Activated T-helper 1 cell treated with anti-CD3 and anti-CD28 coated beads, Interleukin-12 subunit alpha, Interleukin-12 subunit beta, Interleukin-2, Interleukin-4 antibody, amounts not matched to agents 30 ng/mL and 10 ng/mL and 1 ng/mL, durations not matched to agents 14 hours and 24 hours and 36 hours (primary cell): Measurements from ENCODE around the gene TK1. TPM values are rescaled to one million over a fixed set of nuclear protein-coding genes. Genes with fewer than 3 reads are reported as not detected.

ENCODE experiments used
- DNase-seq: peaks from one replicate; pipeline ENCODE4 v3.0.0; 2021; ENCODE audit warnings: low spot score
- H3K27ac Mint-ChIP-seq: one replicate; pipeline ENCODE4 v1.8.0; 2021; ENCODE audit warnings: mild to moderate bottlenecking, mixed read lengths
- H3K27me3 Mint-ChIP-seq: one replicate; pipeline ENCODE4 v1.8.0; 2022; ENCODE audit warnings: mild to moderate bottlenecking, moderate library complexity, mixed read lengths; ENCODE audit not compliant: insufficient read depth
- H3K36me3 Mint-ChIP-seq: one replicate; pipeline ENCODE4 v1.8.0; 2021; ENCODE audit warnings: low read depth, mixed read lengths
- H3K4me1 Mint-ChIP-seq: one replicate; pipeline ENCODE4 v1.8.0; 2021; ENCODE audit warnings: low read depth, mixed read lengths
- H3K4me3 Mint-ChIP-seq: one replicate; pipeline ENCODE4 v1.8.0; 2021; ENCODE audit warnings: mild to moderate bottlenecking, moderate library complexity, mixed read lengths
- H3K9me3 Mint-ChIP-seq: one replicate; pipeline ENCODE4 v1.8.0; 2021; ENCODE audit warnings: mixed read lengths
- intact Hi-C: fragments of 100-400 bp; cut with micrococcal nuclease; formaldehyde crosslinking; loops from one replicate; pipeline ENCODE4 v1.15.1; 2024
- total RNA-seq: library from RNA; stranded (reverse); gene quantifications from 2 replicates; pipeline ENCODE4 v1.2.3, GENCODE V29; 2022

Gene TK1
- total RNA-seq, 1 donor from 2014 or later, result 66.8 TPM

GRCh38 chr17:78208486-78208885 is 21.6 kb upstream of the TK1 start:
- peaks cover 2% of the 10 kb centered on the region for H3K27me3 Mint-ChIP-seq
- no peak for DNase-seq

GRCh38 chr17:78206298-78206697 is 19.4 kb upstream of the TK1 start:
- Mint-ChIP-seq H3K27me3 (peaks cover 2% of the 10 kb centered on the region), H3K36me3 (peaks cover 3% of the 10 kb centered on the region), H3K9me3 (no peaks in the 10 kb centered on the region), H3K4me1 (no peaks in the 10 kb centered on the region), H3K27ac (no peak overlapping the region), H3K4me3 (no peak overlapping the region)
- no peak for DNase-seq
- intact Hi-C loops, result no loop called here

More at GRCh38 chr17:78208486-78208885, 21.6 kb upstream of the TK1 start:
- Mint-ChIP-seq H3K27ac (no peak overlapping the region), H3K36me3 (peaks cover 3% of the 10 kb centered on the region), H3K4me1 (no peaks in the 10 kb centered on the region), H3K9me3 (no peaks in the 10 kb centered on the region), H3K4me3 (no peak overlapping the region)
- intact Hi-C loops, result no loop called here

DNA sequence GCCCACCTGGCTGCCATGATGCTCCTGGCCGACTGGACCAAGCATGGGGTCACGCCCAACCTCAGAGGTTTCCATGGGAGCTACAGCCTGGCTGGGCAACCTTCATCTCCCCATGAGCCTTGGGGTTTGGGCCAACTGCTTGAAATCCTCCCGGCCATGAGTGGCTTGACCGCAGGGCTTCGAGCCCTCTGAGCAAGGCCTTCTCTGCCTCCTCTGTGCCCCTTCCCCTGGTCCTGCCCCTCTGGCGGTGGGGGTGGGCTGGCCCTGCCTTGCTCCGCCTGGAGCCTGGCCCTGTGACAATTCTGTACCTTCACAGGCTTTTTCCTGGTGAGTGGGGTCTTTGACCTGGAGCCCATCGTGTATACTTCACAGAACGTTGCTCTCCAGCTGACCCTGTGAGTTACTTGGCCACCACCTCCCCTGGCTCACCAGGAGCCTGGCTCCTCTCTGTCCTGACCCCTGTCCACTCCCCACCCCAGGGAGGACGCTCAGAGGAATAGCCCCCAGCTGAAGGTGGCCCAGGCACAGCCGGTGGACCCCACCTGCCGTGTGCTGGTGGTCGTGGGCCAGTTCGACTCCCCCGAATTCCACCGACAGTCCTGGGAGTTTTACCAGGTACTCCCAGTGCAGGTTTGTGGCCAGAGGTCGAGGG is 18.4 kb upstream of the TK1 start:
- DNase-seq, result no peak
- no peak overlapping the region for H3K27ac Mint-ChIP-seq
- H3K36me3 Mint-ChIP-seq, result peaks cover 3% of the 10 kb centered on the region
- intact Hi-C loops, result no loop called here
- peaks cover 2% of the 10 kb centered on the region for H3K27me3 Mint-ChIP-seq
- no peaks in the 10 kb centered on the region for H3K4me1 Mint-ChIP-seq
- H3K9me3 Mint-ChIP-seq, result no peaks in the 10 kb centered on the region
- H3K4me3 Mint-ChIP-seq, result no peak overlapping the region

DNA sequence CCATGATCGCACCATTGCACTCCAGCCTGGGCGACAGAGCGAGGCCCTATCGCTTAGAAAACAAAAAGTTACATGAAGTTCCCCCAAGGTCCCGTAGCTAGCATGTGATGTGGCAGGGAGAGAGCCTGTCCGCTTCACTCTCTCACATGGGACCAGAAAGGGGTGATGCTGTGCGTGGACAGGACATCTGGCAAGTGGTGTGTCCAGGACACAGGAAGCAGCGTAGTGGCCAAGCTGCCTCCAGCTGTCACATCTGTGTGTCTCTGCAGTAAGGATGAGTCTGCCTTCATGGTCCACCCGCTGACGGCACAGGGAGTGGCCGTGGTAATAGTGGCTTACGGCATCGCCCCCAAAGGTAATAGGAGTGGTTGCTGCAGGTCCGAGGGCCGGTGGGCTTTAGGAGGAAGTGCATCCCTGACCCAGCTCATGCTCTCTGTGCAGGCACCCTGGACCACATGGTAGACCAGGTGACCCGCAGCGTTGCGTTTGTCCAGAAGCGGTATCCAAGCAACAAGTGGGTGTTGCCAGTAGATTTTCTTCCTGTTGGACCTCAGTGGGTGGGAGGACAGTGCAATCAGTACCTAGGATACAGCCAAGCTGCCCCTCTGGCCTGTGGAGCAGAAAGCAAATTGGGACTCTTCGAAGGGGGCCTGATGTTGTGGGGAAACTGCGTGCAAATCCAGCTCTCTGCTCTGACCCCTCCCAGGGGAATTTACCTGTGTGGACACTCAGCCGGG is 17.7 kb upstream of the TK1 start:
- intact Hi-C loops, result no loop called here
- peaks cover 3% of the 10 kb centered on the region for H3K36me3 Mint-ChIP-seq
- no peak overlapping the region for H3K4me3 Mint-ChIP-seq
- DNase-seq, result no peak
- H3K4me1 Mint-ChIP-seq, result no peaks in the 10 kb centered on the region
- H3K27me3 Mint-ChIP-seq, result no peaks in the 10 kb centered on the region
- H3K9me3 Mint-ChIP-seq, result no peaks in the 10 kb centered on the region
- H3K27ac Mint-ChIP-seq, result no peak overlapping the region

DNA sequence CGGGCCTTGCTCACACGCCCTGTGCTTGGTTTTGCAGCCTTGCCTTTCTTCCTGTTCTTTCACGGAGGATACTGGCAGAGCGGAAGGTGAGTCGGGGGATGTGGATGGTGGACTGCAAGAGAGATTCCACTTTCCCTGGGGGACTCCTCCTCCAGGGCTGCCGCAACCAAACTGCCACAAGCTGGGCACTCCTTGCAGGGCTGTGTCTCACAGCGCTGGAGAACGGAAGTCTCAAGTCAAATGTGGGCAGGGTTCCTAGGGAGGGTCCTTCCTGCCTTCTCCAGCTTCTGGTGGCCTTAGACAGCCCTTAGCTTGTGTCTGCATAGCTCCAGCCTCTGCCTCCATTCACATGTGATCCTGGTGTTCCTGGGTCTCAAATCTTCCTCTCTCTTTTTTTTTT is 15.8 kb upstream of the TK1 start:
- H3K36me3 Mint-ChIP-seq, result peaks cover 6% of the 10 kb centered on the region
- no peak overlapping the region for H3K4me3 Mint-ChIP-seq
- intact Hi-C loops, result no loop called here
- H3K4me1 Mint-ChIP-seq, result peaks cover 5% of the 10 kb centered on the region
- H3K27ac Mint-ChIP-seq, result no peak overlapping the region
- no peak for DNase-seq
- H3K9me3 Mint-ChIP-seq, result no peaks in the 10 kb centered on the region
- H3K27me3 Mint-ChIP-seq, result no peaks in the 10 kb centered on the region

- H3K36me3 Mint-ChIP-seq, result peaks cover 18% of the 10 kb centered on the region
- H3K27ac Mint-ChIP-seq, result no peak overlapping the region
- H3K9me3 Mint-ChIP-seq, result no peaks in the 10 kb centered on the region
- DNase-seq, result no peak
- H3K27me3 Mint-ChIP-seq, result no peaks in the 10 kb centered on the region
- peaks cover 5% of the 10 kb centered on the region for H3K4me1 Mint-ChIP-seq
- no peak overlapping the region for H3K4me3 Mint-ChIP-seq
- intact Hi-C loops, result no loop called here
Observed at GRCh38 chr17:78200451-78200850, 13.6 kb upstream of the TK1 start.

DNA sequence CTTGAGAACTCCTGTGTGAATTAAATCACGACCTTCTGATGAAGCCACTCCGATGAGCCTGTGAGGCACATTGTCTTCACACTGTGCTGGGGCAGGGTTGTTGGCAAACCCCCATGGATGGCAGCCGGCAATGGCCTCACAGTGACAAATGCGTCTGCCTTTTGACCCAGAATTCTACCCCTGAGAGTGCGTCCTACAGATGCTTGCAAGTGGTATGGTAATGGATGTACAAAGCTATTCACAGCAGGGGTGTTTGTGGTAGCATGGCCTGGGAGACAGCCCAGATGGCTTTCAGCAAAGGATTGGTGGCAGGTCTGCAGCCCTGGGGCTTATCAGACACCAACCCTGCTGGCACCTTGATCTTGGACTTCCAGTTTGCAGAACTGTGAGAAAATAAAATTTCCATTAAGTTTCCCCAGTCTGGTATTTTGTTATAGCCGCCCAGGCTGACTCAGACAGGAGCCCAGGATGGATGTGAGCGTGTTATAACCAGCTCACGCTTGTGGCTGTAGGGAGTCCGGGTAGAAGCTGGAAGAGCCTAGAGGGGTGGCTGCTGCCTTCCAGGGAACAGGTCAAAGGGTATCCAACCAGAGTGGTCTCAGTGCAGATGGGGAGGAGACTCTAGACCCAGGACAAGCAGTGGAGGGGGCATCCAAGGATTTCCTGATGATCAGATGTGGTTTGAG is 10.4 kb upstream of the TK1 start:
- peaks cover 5% of the 10 kb centered on the region for H3K4me1 Mint-ChIP-seq
- no peak for DNase-seq
- H3K4me3 Mint-ChIP-seq, result no peak overlapping the region
- H3K9me3 Mint-ChIP-seq, result no peaks in the 10 kb centered on the region
- no peaks in the 10 kb centered on the region for H3K27me3 Mint-ChIP-seq
- peaks cover 18% of the 10 kb centered on the region for H3K36me3 Mint-ChIP-seq
- intact Hi-C loops, result no loop called here
- H3K27ac Mint-ChIP-seq, result no peak overlapping the region

DNA sequence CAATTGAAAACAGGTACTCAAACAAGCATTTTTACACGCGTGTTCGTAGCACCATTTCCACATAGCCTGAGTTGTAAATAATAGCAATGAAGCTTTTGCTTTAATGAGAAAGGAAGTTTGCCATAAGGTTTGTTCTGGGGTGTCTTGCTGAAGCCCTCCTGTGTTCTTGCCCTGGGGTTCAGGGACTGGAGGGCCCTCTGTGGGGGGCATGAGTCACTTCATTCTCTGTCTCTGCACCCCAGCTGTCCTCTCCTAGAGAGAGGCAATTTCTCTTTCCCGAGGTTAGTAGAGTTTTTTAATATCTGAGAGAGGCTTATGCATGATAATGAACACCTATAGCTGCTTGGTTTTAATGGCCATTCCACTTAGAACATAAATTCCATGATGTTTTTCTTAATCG is 9.9 kb upstream of the TK1 start:
- no peak for DNase-seq

DNA sequence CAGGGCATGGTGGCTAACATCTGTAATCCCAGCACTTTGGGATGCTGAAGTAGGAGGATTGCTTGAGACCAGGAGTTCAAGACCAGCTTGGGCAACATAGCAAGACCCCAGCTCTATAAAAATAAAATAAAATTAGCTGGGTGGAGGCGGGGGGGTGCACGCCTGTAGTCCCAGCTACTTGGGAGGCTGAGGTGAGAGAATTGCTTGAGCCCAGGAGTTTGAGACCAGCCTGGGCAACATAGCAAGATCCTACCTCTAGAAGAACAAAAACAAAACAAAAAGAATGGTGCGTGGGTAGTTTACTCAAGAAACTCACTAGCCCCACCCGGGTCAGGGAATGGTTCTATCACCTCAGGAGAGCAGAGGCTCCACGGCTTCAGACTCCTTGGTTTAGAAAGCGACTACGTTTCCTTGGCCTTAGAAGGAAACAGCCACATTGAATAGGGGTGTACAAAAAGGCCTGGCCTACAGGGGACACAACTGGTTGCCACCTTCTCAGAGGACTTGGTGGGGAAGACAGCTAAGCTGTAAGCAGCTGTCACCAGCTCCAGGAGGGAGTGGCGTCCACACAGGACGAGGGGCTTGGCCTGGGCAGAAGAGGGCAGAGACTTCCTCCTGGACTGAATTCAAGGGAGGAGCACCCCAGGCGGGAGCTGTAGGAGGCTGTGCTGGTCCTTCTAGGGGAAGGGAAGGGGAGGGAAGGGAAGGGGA is 716 bp downstream of the TK1 start:
- H3K4me1 Mint-ChIP-seq, result peaks cover 51% of the 10 kb centered on the region

More for the DNA sequence above, 9.9 kb upstream of the TK1 start:
- H3K27me3 Mint-ChIP-seq, result no peaks in the 10 kb centered on the region
- no peak overlapping the region for H3K27ac Mint-ChIP-seq
- H3K9me3 Mint-ChIP-seq, result no peaks in the 10 kb centered on the region
- no peak overlapping the region for H3K4me3 Mint-ChIP-seq
- intact Hi-C loops, result no loop called here
- peaks cover 5% of the 10 kb centered on the region for H3K4me1 Mint-ChIP-seq
- peaks cover 18% of the 10 kb centered on the region for H3K36me3 Mint-ChIP-seq

GRCh38 chr17:78184868-78185267 is 2.0 kb downstream of the TK1 start:
- Mint-ChIP-seq H3K4me1 (peaks cover 58% of the 10 kb centered on the region), H3K27me3 (no peaks in the 10 kb centered on the region), H3K4me3 (peak overlapping the region; percentile 65), H3K9me3 (no peaks in the 10 kb centered on the region), H3K36me3 (peaks cover 20% of the 10 kb centered on the region), H3K27ac (no peak overlapping the region)
- intact Hi-C loops, result no loop called here
- no peak for DNase-seq

More for the DNA sequence above, 716 bp downstream of the TK1 start:
- intact Hi-C loops, result loop anchor here (2.0 kb wide), 1 partner anchor 65 kb away; no protein-coding TSS in a partner anchor
- H3K27ac Mint-ChIP-seq, result peak overlapping the region; percentile 86
- no peaks in the 10 kb centered on the region for H3K9me3 Mint-ChIP-seq
- DNase-seq, result no peak
- H3K36me3 Mint-ChIP-seq, result peaks cover 17% of the 10 kb centered on the region
- no peaks in the 10 kb centered on the region for H3K27me3 Mint-ChIP-seq
- peak overlapping the region; percentile 86 for H3K4me3 Mint-ChIP-seq

GRCh38 chr17:78184351-78184750 is 2.5 kb downstream of the TK1 start:
- intact Hi-C loops, result no loop called here
- DNase-seq, result no peak
- H3K4me1 Mint-ChIP-seq, result peaks cover 63% of the 10 kb centered on the region
- no peaks in the 10 kb centered on the region for H3K9me3 Mint-ChIP-seq
- peak overlapping the region; percentile 22 for H3K27ac Mint-ChIP-seq
- H3K36me3 Mint-ChIP-seq, result peaks cover 21% of the 10 kb centered on the region
- no peaks in the 10 kb centered on the region for H3K27me3 Mint-ChIP-seq
- peak overlapping the region; percentile 48 for H3K4me3 Mint-ChIP-seq

GRCh38 chr17:78183916-78184315 is 2.9 kb downstream of the TK1 start:
- Mint-ChIP-seq H3K27me3 (no peaks in the 10 kb centered on the region), H3K4me1 (peaks cover 66% of the 10 kb centered on the region), H3K9me3 (no peaks in the 10 kb centered on the region), H3K27ac (no peak overlapping the region), H3K4me3 (no peak overlapping the region), H3K36me3 (peaks cover 24% of the 10 kb centered on the region)
- DNase-seq, result no peak
- intact Hi-C loops, result no loop called here
